NCI-H2227 treated with DMSO at 0.1 percent for 48 hours (cell line): ENCODE results near the gene IL15RA.
"Not testable (repeated sequence)": the region's sequence is repeated elsewhere in the genome, so short reads cannot be mapped to it uniquely, and the experiment has no call there.

Experiments
- DNase-seq: peaks from one replicate; lab custom pipeline; 2025; lab: John Stamatoyannopoulos, UW

The IL15RA gene

GRCh38 chr10:5921746-5922145, 55.6 kb downstream of the IL15RA start:
- no peak for DNase-seq

GRCh38 chr10:5919568-5919967, 57.8 kb downstream of the IL15RA start:
- no peak for DNase-seq

GRCh38 chr10:5918763-5919162, 58.6 kb downstream of the IL15RA start:
- DNase-seq = no peak

- no peak for DNase-seq
Observed at GRCh38 chr10:5917305-5917704, 60.0 kb downstream of the IL15RA start.

GRCh38 chr10:5915451-5915850, 61.9 kb downstream of the IL15RA start:
- DNase-seq = no peak

GRCh38 chr10:5913736-5914135, 63.6 kb downstream of the IL15RA start:
- no peak for DNase-seq

GRCh38 chr10:5911670-5912069, 65.7 kb downstream of the IL15RA start:
- no peak for DNase-seq

- DNase-seq = no peak
Observed at GRCh38 chr10:5910323-5911100, 66.8 kb downstream of the IL15RA start.

GRCh38 chr10:5908676-5909075, 68.7 kb downstream of the IL15RA start:
- DNase-seq = not testable (repeated sequence)

- DNase-seq = no peak
Observed at GRCh38 chr10:5906651-5907050, 70.7 kb downstream of the IL15RA start.

GRCh38 chr10:5905854-5906507, 71.4 kb downstream of the IL15RA start:
- no peak for DNase-seq

- DNase-seq = no peak
Observed at GRCh38 chr10:5904227-5904626, 73.1 kb downstream of the IL15RA start.

- DNase-seq = no peak
Observed at GRCh38 chr10:5903563-5903962, 73.8 kb downstream of the IL15RA start.

- DNase-seq = no peak
Observed at GRCh38 chr10:5902511-5903274, 74.7 kb downstream of the IL15RA start.
